Neural crest cell (in vitro differentiated cells): Measurements from ENCODE around the gene MEGF11. TPM values are rescaled to one million over a fixed set of nuclear protein-coding genes. Genes with fewer than 3 reads are reported as not detected.

Source experiments
- DNase-seq: peaks from one replicate; pipeline ENCODE4 v3.0.0; 2021; ENCODE audit warnings: low read depth, mixed read lengths, low spot score
- H3K27ac Mint-ChIP-seq: one replicate; pipeline ENCODE4 v1.8.0; 2021; ENCODE audit warnings: mild to moderate bottlenecking, mixed read lengths; ENCODE audit not compliant: unreplicated experiment
- H3K27me3 Mint-ChIP-seq: 2 replicates; pipeline ENCODE4 v1.8.0; 2021; ENCODE audit warnings: low read depth, mild to moderate bottlenecking, mixed read lengths
- H3K36me3 Mint-ChIP-seq: 2 replicates; pipeline ENCODE4 v1.8.0; 2021; ENCODE audit warnings: low read depth, mild to moderate bottlenecking, mixed read lengths
- H3K4me1 Mint-ChIP-seq: 2 replicates; pipeline ENCODE4 v1.8.0; 2021; ENCODE audit warnings: mixed read lengths
- H3K4me3 Mint-ChIP-seq: one replicate; pipeline ENCODE4 v1.8.0; 2021; ENCODE audit warnings: mild to moderate bottlenecking, mixed read lengths
- H3K9me3 Mint-ChIP-seq: 2 replicates; pipeline ENCODE4 v1.8.0; 2021; ENCODE audit warnings: mixed read lengths
- CTCF ChIP-seq: fragments of 200-600 bp; sonication (generic); conservative IDR thresholded peaks from 2 replicates; pipeline ENCODE4 v1.5.0; 2021; ENCODE audit warnings: antibody characterized with exemption, mild to moderate bottlenecking
- total RNA-seq: library from RNA; stranded (reverse); gene quantifications from 2 replicates; pipeline ENCODE4 v1.2.1, GENCODE V29; 2021

Gene MEGF11
- total RNA-seq, 1 donor from 2014 or later = 0.49 TPM

DNA sequence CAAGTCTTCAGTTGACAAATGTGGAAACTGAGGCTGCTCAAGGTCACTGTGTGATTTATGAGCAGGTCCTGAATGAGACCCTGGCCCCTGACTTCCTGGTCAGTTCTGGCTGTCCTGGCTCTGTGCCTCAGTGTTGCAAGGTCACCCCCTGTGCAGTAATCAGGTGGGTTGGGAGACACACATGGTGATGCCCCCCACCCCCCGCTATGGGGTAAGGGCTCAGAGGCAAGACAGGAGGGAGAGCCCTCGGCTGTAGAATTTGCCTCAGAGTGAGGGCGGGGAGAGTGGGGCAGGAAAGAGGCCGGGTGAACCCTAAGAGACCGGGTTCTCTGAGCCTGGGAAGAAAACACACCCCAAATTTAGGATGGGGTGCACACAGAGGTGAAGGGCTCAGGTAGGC is 98.5 kb downstream of the MEGF11 start:
- H3K36me3 Mint-ChIP-seq = no peaks in the 10 kb centered on the region
- TF ChIP-seq CTCF = no peak
- no peak for DNase-seq
- H3K27ac Mint-ChIP-seq = no peak overlapping the region
- peaks cover 9% of the 10 kb centered on the region for H3K4me1 Mint-ChIP-seq
- H3K9me3 Mint-ChIP-seq = no peaks in the 10 kb centered on the region
- peaks cover 12% of the 10 kb centered on the region for H3K27me3 Mint-ChIP-seq
- H3K4me3 Mint-ChIP-seq = no peak overlapping the region

DNA sequence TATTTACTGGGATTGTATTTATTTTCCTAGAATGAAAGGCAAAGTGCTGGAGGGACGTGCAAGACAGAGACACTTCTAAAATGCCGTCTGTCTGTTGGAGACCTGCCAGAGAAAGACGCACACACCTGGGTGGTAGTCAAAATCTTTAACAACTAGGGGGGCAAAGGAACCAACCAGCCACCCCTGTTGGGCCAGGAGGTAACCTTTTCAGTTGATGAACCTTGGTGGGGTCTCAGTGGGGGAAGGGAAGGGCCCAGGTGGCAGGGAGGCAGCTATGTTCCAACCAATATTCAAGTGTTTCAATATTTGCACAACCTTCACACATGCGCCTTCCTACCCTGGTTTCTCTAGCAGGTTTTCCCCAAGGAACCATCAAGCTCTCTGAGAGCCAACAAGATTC is 99.0 kb downstream of the MEGF11 start:
- Mint-ChIP-seq H3K36me3 (no peaks in the 10 kb centered on the region), H3K9me3 (no peaks in the 10 kb centered on the region), H3K27ac (no peak overlapping the region), H3K27me3 (peaks cover 12% of the 10 kb centered on the region), H3K4me1 (peaks cover 9% of the 10 kb centered on the region), H3K4me3 (no peak overlapping the region)
- TF ChIP-seq CTCF = no peak
- DNase-seq = no peak

- Mint-ChIP-seq H3K4me3 (no peak overlapping the region), H3K36me3 (no peaks in the 10 kb centered on the region), H3K27ac (peak overlapping the region; percentile 52), H3K27me3 (peaks cover 12% of the 10 kb centered on the region), H3K4me1 (peaks cover 12% of the 10 kb centered on the region), H3K9me3 (no peaks in the 10 kb centered on the region)
- no peak for DNase-seq
- TF ChIP-seq CTCF = no peak
These were observed 99.8 kb downstream of the MEGF11 start for GRCh38 chr15:66153549-66154415.

DNA sequence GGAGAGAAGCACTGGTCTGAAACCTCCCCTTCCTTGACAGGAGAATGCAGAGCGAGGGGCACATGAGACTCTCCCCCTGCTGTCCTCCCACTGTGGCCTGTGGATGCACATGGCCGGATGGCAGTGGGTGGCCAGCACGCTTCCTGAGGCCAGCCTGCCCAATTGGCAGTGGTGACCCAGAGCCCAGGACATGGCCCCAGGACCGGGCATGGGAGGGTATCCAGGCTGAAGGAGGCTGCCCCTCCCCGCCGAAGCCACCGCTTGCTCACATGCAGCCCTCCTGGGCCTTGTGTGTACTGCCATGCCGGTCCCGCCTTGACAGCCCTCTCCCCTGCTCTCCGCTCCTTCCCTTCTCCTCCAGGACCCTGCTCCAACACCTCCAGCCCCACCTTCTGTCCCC is 100.9 kb downstream of the MEGF11 start:
- no peak for DNase-seq
- TF ChIP-seq CTCF = no peak
- no peaks in the 10 kb centered on the region for H3K9me3 Mint-ChIP-seq
- peaks cover 8% of the 10 kb centered on the region for H3K4me1 Mint-ChIP-seq
- H3K27me3 Mint-ChIP-seq = peaks cover 10% of the 10 kb centered on the region
- H3K27ac Mint-ChIP-seq = no peak overlapping the region
- H3K4me3 Mint-ChIP-seq = no peak overlapping the region
- no peaks in the 10 kb centered on the region for H3K36me3 Mint-ChIP-seq

DNA sequence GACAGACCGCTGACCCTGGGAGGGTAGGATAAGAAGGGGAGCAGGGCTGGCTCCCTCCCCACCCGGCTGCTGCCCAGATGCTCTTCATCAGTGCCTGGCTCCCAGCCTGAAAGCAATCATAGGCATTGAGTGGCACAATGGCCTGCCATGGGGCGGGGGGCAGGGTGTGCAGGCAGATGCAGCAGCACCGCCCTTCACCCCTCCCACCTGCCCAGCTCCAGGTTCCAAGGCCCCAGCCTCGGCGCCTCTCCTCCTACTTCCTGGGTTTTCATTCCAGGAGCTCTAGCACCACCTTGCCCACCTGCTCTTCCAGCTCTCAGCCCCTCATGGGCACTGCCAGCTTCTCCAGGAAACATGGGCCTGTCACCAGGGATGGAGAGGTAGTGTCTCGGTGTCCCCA is 101.7 kb downstream of the MEGF11 start:
- Mint-ChIP-seq H3K4me3 (no peak overlapping the region), H3K4me1 (peaks cover 3% of the 10 kb centered on the region), H3K27me3 (peaks cover 10% of the 10 kb centered on the region), H3K27ac (no peak overlapping the region), H3K36me3 (no peaks in the 10 kb centered on the region), H3K9me3 (no peaks in the 10 kb centered on the region)
- no peak for TF ChIP-seq CTCF
- DNase-seq = no peak
